ENCODE data around the gene IRX3. TPM values are rescaled to one million over a fixed set of nuclear protein-coding genes. Genes with fewer than 3 reads are reported as not detected.

IRX3 gene
- total and polyA plus RNA-seq, 2 of the 8 experiments (the other 6 are each of a cell fraction or from before 2014, with no cell fraction given), result 0.50 to 1.6 TPM

GRCh38 chr16:54233615-54234014, 53.0 kb downstream of the IRX3 start:
- H4K20me1 ChIP-seq (replicated peaks in 1 of 2; ENCODE audit: control insufficient read depth in 1 of 2, insufficient read depth in 2 of 2, low read length in 2 of 2), result no peaks in the 10 kb centered on the region
- no peaks in the 10 kb centered on the region for H3K36me3 ChIP-seq (ENCODE audit: control insufficient read depth in 2 of 4, insufficient read depth in 4 of 4, low read length in 3 of 4)
- peaks cover 0 to 2% of the 10 kb centered on the region in 2 experiments; a peak in 1 of 4 replicates for H3K9me3 ChIP-seq (ENCODE audit: insufficient read depth in 2 of 2, low read depth in 1 of 2, low read length in 1 of 2)
- no peak for DNase-seq (ENCODE audit: low read depth in 1 of 2, low spot score in 2 of 2)
- ChIA-PET CTCF (ENCODE audit: partially characterized antibody) (no interaction called here), POLR2A (ENCODE audit: partially characterized antibody) (no interaction called here)
- H2BK5ac ChIP-seq (ENCODE audit: low read depth, low read length), result no peak overlapping the region
- no peak overlapping the region for H4K8ac ChIP-seq (ENCODE audit: extremely low read depth, insufficient read depth, low read length)
- no peaks in the 10 kb centered on the region for H3K4me1 ChIP-seq (replicated peaks in 1 of 4; ENCODE audit: control insufficient read depth in 3 of 4, insufficient read depth in 4 of 4, low read length in 3 of 4)
- no peak overlapping the region for H3K4me2 ChIP-seq (ENCODE audit: insufficient read depth in 1 of 2, low read depth in 2 of 2, low read length in 2 of 2)
- H3K79me2 ChIP-seq (ENCODE audit: control insufficient read depth in 1 of 2, insufficient read depth in 2 of 2, low read length in 2 of 2), result no peaks in the 10 kb centered on the region
- H2BK12ac ChIP-seq (ENCODE audit: low read depth, low read length), result no peak overlapping the region
- H3K9ac ChIP-seq (replicated peaks in 1 of 4; ENCODE audit: extremely low read depth in 1 of 4, low read depth in 3 of 4, low read length in 3 of 4), result no peak overlapping the region
- H3K18ac ChIP-seq (ENCODE audit: extremely low read depth, low read length), result no peak overlapping the region
- H2BK20ac ChIP-seq (ENCODE audit: low read length), result no peak overlapping the region
- no peak overlapping the region for H3K4ac ChIP-seq (replicated peaks; ENCODE audit: insufficient read length, low read depth, low read length)
- WGBS, 2 experiments (ENCODE audit: extremely low coverage in 1 of 2, insufficient coverage in 1 of 2, insufficient read length in 1 of 2, insufficient replicate concordance in 2 of 2, low coverage in 1 of 2, low lambda C conversion rate in 2 of 2, missing lambda C conversion rate in 1 of 2), result 98% methylated on average over 4 of the region's 4 CpGs; no CpG with 5 or more reads in 1 of the 2 experiments
- H3K14ac ChIP-seq (ENCODE audit: insufficient read length), result no peak overlapping the region
- no peak overlapping the region for H2AFZ ChIP-seq (ENCODE audit: low read length)
- FAIRE-seq, result no peak
- no peaks in the 10 kb centered on the region for H3K79me1 ChIP-seq (ENCODE audit: low read depth, low read length)
- no peak overlapping the region for H3K56ac ChIP-seq (replicated peaks; ENCODE audit: insufficient read length, low read depth, low read length)
- H3K27me3 ChIP-seq (replicated peaks in 1 of 4; ENCODE audit: control insufficient read depth in 3 of 4, extremely low read depth in 1 of 4, insufficient read depth in 3 of 4, low read length in 3 of 4), result no peaks in the 10 kb centered on the region
- H2BK120ac ChIP-seq (replicated peaks; ENCODE audit: low read depth, low read length), result no peak overlapping the region
- H2BK15ac ChIP-seq (ENCODE audit: low read length), result no peak overlapping the region
- no peak overlapping the region for H4K91ac ChIP-seq (replicated peaks; ENCODE audit: insufficient read length, low read length)
- no peak overlapping the region for H2AK5ac ChIP-seq (ENCODE audit: low read depth, low read length)
- no peaks in the 10 kb centered on the region for H3K23me2 ChIP-seq (ENCODE audit: low read depth, low read length)
- H3K4me3 ChIP-seq (ENCODE audit: extremely low read depth in 1 of 4, insufficient read depth in 2 of 4, low read depth in 3 of 4, low read length in 4 of 4), result no peak overlapping the region
- no peak overlapping the region for H3K27ac ChIP-seq (ENCODE audit: low read depth, low read length)
- no peak overlapping the region for H3K23ac ChIP-seq (ENCODE audit: insufficient read length)
- no peak overlapping the region for H4K5ac ChIP-seq (ENCODE audit: insufficient read length, low read depth, low read length)
- TF ChIP-seq SUZ12 (IDR thresholded peaks at IDR 0.05; ENCODE audit: low read length) (no peak), SIRT6 (IDR thresholded peaks at IDR 0.05; ENCODE audit: low read length) (no peak), EP300 (IDR thresholded peaks at IDR 0.05; ENCODE audit: borderline replicate concordance in 1 of 2, low read depth in 2 of 2, low read length in 2 of 2) (no peak), TEAD4 (IDR thresholded peaks at IDR 0.05; ENCODE audit: low read depth, low read length) (no peak), CHD1 (IDR thresholded peaks at IDR 0.05; ENCODE audit: low read depth, low read length) (no peak), JUND (IDR thresholded peaks at IDR 0.05; ENCODE audit: low read length) (no peak), PHF8 (conservative IDR thresholded peaks at IDR 0.05; ENCODE audit: low read depth, low read length) (no peak), TCF12 (IDR thresholded peaks at IDR 0.05; ENCODE audit: low read depth, low read length) (no peak), RNF2 (IDR thresholded peaks at IDR 0.05; ENCODE audit: borderline replicate concordance, low read depth, low read length, missing control alignments, poor library complexity, severe bottlenecking) (no peak), YY1 (IDR thresholded peaks at IDR 0.05; ENCODE audit: low read depth, low read length) (no peak), ATF2 (IDR thresholded peaks at IDR 0.05; ENCODE audit: low read length) (no peak), NANOG (IDR thresholded peaks at IDR 0.05; ENCODE audit: insufficient read depth, low read depth, low read length, poor library complexity, severe bottlenecking) (no peak), CHD2 (IDR thresholded peaks at IDR 0.05; ENCODE audit: low read length) (no peak)

All from H1 (cell line).